Measurements from ENCODE around the gene FARP1. TPM values are rescaled to one million over a fixed set of nuclear protein-coding genes. Genes with fewer than 3 reads are reported as not detected.
"Not testable (repeated sequence)": the region's sequence is repeated elsewhere in the genome, so short reads cannot be mapped to it uniquely, and the experiment has no call there.

The FARP1 gene
- total and polyA plus RNA-seq, 2 of the 13 experiments (the other 11 are each of a cell fraction or from before 2014, with no cell fraction given) = 70.6 to 126 TPM

DNA sequence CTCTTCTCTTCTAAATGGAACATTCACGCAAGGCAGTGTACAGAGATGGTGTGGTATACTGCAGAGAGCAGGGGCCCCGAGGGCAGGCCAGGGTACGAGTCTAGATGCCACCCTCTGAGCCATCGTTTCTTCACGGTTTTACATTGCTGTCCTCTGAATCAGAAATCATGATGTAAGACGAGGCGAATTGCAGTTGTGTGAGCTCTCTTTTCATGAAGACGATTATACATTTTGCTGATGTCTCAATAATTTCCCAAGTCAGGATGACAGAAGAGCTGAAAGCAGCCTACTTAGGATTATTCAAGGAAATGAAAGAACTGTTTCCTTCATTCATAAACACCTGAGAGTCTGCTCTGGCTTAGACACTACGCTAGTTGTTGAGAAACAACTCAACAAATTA lies 127.9 kb downstream of the FARP1 start (continued):
- TF ChIP-seq, protein P1, sequence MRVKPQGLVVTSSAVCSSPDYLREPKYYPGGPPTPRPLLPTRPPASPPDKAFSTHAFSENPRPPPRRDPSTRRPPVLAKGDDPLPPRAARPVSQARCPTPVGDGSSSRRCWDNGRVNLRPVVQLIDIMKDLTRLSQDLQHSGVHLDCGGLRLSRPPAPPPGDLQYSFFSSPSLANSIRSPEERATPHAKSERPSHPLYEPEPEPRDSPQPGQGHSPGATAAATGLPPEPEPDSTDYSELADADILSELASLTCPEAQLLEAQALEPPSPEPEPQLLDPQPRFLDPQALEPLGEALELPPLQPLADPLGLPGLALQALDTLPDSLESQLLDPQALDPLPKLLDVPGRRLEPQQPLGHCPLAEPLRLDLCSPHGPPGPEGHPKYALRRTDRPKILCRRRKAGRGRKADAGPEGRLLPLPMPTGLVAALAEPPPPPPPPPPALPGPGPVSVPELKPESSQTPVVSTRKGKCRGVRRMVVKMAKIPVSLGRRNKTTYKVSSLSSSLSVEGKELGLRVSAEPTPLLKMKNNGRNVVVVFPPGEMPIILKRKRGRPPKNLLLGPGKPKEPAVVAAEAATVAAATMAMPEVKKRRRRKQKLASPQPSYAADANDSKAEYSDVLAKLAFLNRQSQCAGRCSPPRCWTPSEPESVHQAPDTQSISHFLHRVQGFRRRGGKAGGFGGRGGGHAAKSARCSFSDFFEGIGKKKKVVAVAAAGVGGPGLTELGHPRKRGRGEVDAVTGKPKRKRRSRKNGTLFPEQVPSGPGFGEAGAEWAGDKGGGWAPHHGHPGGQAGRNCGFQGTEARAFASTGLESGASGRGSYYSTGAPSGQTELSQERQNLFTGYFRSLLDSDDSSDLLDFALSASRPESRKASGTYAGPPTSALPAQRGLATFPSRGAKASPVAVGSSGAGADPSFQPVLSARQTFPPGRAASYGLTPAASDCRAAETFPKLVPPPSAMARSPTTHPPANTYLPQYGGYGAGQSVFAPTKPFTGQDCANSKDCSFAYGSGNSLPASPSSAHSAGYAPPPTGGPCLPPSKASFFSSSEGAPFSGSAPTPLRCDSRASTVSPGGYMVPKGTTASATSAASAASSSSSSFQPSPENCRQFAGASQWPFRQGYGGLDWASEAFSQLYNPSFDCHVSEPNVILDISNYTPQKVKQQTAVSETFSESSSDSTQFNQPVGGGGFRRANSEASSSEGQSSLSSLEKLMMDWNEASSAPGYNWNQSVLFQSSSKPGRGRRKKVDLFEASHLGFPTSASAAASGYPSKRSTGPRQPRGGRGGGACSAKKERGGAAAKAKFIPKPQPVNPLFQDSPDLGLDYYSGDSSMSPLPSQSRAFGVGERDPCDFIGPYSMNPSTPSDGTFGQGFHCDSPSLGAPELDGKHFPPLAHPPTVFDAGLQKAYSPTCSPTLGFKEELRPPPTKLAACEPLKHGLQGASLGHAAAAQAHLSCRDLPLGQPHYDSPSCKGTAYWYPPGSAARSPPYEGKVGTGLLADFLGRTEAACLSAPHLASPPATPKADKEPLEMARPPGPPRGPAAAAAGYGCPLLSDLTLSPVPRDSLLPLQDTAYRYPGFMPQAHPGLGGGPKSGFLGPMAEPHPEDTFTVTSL (CRISPR knock-in tag; IDR thresholded peaks at IDR 0.05; ENCODE audit: borderline replicate concordance) = no peak
- TF ChIP-seq CENPX (CRISPR knock-in tag; IDR thresholded peaks at IDR 0.05) = no peak
- no peak for TF ChIP-seq ZEB1 (IDR thresholded peaks at IDR 0.05; ENCODE audit: insufficient replicate concordance, low read depth)
- TF ChIP-seq ZNF12 (CRISPR knock-in tag; IDR thresholded peaks at IDR 0.05) = no peak
- TF ChIP-seq, protein P2, sequence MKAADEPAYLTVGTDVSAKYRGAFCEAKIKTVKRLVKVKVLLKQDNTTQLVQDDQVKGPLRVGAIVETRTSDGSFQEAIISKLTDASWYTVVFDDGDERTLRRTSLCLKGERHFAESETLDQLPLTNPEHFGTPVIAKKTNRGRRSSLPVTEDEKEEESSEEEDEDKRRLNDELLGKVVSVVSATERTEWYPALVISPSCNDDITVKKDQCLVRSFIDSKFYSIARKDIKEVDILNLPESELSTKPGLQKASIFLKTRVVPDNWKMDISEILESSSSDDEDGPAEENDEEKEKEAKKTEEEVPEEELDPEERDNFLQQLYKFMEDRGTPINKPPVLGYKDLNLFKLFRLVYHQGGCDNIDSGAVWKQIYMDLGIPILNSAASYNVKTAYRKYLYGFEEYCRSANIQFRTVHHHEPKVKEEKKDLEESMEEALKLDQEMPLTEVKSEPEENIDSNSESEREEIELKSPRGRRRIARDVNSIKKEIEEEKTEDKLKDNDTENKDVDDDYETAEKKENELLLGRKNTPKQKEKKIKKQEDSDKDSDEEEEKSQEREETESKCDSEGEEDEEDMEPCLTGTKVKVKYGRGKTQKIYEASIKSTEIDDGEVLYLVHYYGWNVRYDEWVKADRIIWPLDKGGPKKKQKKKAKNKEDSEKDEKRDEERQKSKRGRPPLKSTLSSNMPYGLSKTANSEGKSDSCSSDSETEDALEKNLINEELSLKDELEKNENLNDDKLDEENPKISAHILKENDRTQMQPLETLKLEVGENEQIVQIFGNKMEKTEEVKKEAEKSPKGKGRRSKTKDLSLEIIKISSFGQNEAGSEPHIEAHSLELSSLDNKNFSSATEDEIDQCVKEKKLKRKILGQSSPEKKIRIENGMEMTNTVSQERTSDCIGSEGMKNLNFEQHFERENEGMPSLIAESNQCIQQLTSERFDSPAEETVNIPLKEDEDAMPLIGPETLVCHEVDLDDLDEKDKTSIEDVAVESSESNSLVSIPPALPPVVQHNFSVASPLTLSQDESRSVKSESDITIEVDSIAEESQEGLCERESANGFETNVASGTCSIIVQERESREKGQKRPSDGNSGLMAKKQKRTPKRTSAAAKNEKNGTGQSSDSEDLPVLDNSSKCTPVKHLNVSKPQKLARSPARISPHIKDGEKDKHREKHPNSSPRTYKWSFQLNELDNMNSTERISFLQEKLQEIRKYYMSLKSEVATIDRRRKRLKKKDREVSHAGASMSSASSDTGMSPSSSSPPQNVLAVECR (CRISPR knock-in tag; IDR thresholded peaks at IDR 0.05; ENCODE audit: borderline replicate concordance) = no peak
- TF ChIP-seq ZNF746 (CRISPR knock-in tag; IDR thresholded peaks at IDR 0.05) = no peak

DNA sequence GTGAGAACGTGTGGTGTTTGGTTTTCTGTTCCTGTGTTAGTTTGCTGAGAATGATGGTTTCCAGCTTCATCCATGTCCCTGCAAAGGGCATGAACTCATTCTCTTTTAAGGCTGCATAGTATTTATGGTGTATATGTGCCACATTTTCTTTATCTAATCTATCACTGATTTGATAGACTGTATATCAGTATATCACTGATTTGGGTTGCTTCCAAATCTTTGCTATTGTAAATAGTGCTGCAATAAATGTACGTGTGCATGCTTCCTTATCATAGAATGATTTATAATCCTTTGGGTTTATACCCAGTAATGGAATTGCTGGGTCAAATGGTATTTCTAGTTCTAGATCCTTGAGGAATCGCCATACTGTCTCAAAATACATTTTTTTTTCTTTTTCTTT lies 128.8 kb downstream of the FARP1 start:
- H3K9me3 ChIP-seq (ENCODE audit: low read length); BruUV-seq (replicated peaks); DNase-seq (ENCODE audit: low spot score); H2AFZ ChIP-seq (ENCODE audit: low read length); ATAC-seq; FAIRE-seq; H3K27me3 ChIP-seq (ENCODE audit: control insufficient read depth in 1 of 2, insufficient read depth in 2 of 2, low read length in 2 of 2); H3K9ac ChIP-seq (ENCODE audit: insufficient read depth, low read depth, low read length); H3K4me3 ChIP-seq (replicated peaks in 1 of 3; ENCODE audit: insufficient read depth in 1 of 3, low read depth in 2 of 3, low read length in 3 of 3); intact Hi-C loops (cut with micrococcal nuclease; ENCODE audit: unreplicated experiment); H3K36me3 ChIP-seq (replicated peaks in 1 of 2; ENCODE audit: control insufficient read depth in 1 of 2, insufficient read depth in 2 of 2, low read length in 2 of 2); CTCF ChIA-PET (ENCODE audit: low intra/inter-chr PET ratio, low total read pairs): not testable (repeated sequence)
- 71% methylated on average over 3 of the region's 3 CpGs for WGBS (ENCODE audit: low lambda C conversion rate)
- peak overlapping the region; percentile 19 for H3K27ac ChIP-seq (ENCODE audit: extremely low read length, insufficient read depth, low read length)
- peaks cover 23% of the 10 kb centered on the region; the same call in 1 of the 2 replicates for H4K20me1 ChIP-seq (ENCODE audit: insufficient read depth, low read length)
- H3K4me2 ChIP-seq (ENCODE audit: low read depth, low read length) = peak overlapping the region; percentile 76
- peaks cover 90% of the 10 kb centered on the region for H3K79me2 ChIP-seq (ENCODE audit: insufficient read depth, low read length)
- peaks cover 100% of the 10 kb centered on the region for H3K4me1 ChIP-seq (ENCODE audit: insufficient read depth, low read length)
- POLR2A ChIA-PET = interaction anchor here (1.6 kb wide), 1 partner anchor 25 kb away, joined by 5 read pairs; no protein-coding TSS in a partner anchor
- in situ Hi-C loops (cut with HindIII; ENCODE audit: extremely low pct_ligation_motif_present, low pct_unique_long_range_greater_than_20kb) = loop anchor here (10.0 kb wide), 1 partner anchor 127 kb away; the partner anchor contains the start of gene FARP1

Data from HepG2 (cell line).